Smooth muscle cell (in vitro differentiated cells): ENCODE data around the gene NAV2. TPM values are rescaled to one million over a fixed set of nuclear protein-coding genes. Genes with fewer than 3 reads are reported as not detected.
A peak's percentile ranks its signal among the peaks of the same experiment; 100 is the strongest.
"Not testable (repeated sequence)": the region's sequence is repeated elsewhere in the genome, so short reads cannot be mapped to it uniquely, and the experiment has no call there.

Source experiments
- DNase-seq: peaks from one replicate; lab custom pipeline; 2025; ENCODE audit not compliant: unreplicated experiment; lab: John Stamatoyannopoulos, UW
- H2AFZ ChIP-seq: fragments of 200-600 bp; sonication (generic); 2 replicates; pipeline ENCODE4 v1.6.0; 2016; ENCODE audit warnings: antibody characterized with exemption, low read depth, mild to moderate bottlenecking
- H3F3A ChIP-seq: fragments of 200-600 bp; sonication (generic); 2 replicates; pipeline ENCODE4 v1.6.0; 2017; ENCODE audit warnings: antibody characterized with exemption, low read depth
- H3K27ac ChIP-seq: fragments of 200-600 bp; sonication (generic); 2 replicates; pipeline ENCODE4 v1.5.1; 2016; ENCODE audit warnings: low read depth, mild to moderate bottlenecking
- H3K27me3 ChIP-seq: fragments of 200-600 bp; sonication (generic); 2 replicates; pipeline ENCODE4 v1.6.1; 2016; ENCODE audit warnings: low read depth, mild to moderate bottlenecking
- H3K36me3 ChIP-seq: fragments of 200-600 bp; sonication (generic); 2 replicates; pipeline ENCODE4 v1.5.1; 2016; ENCODE audit warnings: low read depth
- H3K4me1 ChIP-seq: fragments of 200-600 bp; sonication (generic); 2 replicates; pipeline ENCODE4 v1.5.1; 2016; ENCODE audit warnings: low read depth
- H3K4me2 ChIP-seq: fragments of 200-600 bp; sonication (generic); 2 replicates; pipeline ENCODE4 v1.6.0; 2016; ENCODE audit warnings: mild to moderate bottlenecking
- H3K4me3 ChIP-seq: fragments of 200-600 bp; sonication (generic); 2 replicates; pipeline ENCODE4 v1.5.1; 2016; ENCODE audit warnings: mild to moderate bottlenecking
- H3K79me2 ChIP-seq: fragments of 200-600 bp; sonication (generic); 2 replicates; pipeline ENCODE4 v1.6.0; 2016; ENCODE audit warnings: low read depth, mild to moderate bottlenecking
- H3K9ac ChIP-seq: fragments of 200-600 bp; sonication (generic); 2 replicates; pipeline ENCODE4 v1.6.0; 2016; ENCODE audit warnings: low read depth
- H3K9me3 ChIP-seq: fragments of 200-600 bp; sonication (generic); replicated peaks from 2 replicates; pipeline ENCODE4 v1.5.1; 2016; ENCODE audit warnings: low read depth
- H4K20me1 ChIP-seq: fragments of 200-600 bp; sonication (generic); 2 replicates; pipeline ENCODE4 v1.6.0; 2016; ENCODE audit warnings: low read depth
- WGBS: methylation state at CpG from one replicate; pipeline ENCODE4 v1.1.7; 2016; ENCODE audit warnings: low lambda C conversion rate; 5-methylcytosine and 5-hydroxymethylcytosine counted together
- polyA plus RNA-seq: library from polyadenylated mRNA; unstranded; fragments of >200 nt; fragmentation: Nextera tagmentation; extraction: Ambion mirVana; gene quantifications from 2 replicates; pipeline ENCODE4 v1.2.1, GENCODE V29; 2016
- total RNA-seq: library from RNA; depleted of rRNA; stranded (reverse); fragments of >200 nt; gene quantifications from 2 replicates; pipeline ENCODE4 v1.2.3, GENCODE V29; 2014
- TF ChIP-seq, protein P1 (sequence below): fragments of 200-600 bp; sonication (generic); IDR thresholded peaks from 2 replicates; pipeline ENCODE4 v1.5.1; 2017; ENCODE audit warnings: borderline replicate concordance, mild to moderate bottlenecking, antibody characterized with exemption; ENCODE audit not compliant: insufficient read depth, poor library complexity, severe bottlenecking

Gene NAV2
- total and polyA plus RNA-seq, 2 experiments from 2014 or later = 14.1 to 67.5 TPM

DNA sequence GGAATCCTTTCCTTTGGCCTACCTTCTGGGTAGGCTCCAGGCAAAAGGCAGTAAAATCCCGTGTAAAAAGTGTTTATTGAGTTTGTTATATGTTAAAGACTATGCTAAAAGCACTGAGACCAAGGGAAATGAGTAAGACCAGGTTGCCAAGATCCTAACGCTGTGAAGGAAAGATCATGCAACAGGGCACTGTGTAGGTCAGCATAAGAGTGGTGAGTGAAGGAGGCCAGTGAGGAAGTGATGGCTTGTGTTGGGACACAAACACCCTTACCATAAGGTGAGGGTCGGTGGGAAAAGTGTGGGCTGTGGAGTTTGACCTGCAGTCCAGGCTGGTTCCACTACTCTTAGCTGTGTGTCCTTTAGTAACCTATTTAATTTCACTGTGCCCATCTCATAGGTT, 245.6 kb downstream of the NAV2 start:
- Histone ChIP-seq H3K9ac (peak overlapping the region; percentile 69), H3F3A (peaks cover 26% of the 10 kb centered on the region), H3K4me2 (peak overlapping the region; percentile 75), H4K20me1 (no peaks in the 10 kb centered on the region), H3K4me3 (no peak overlapping the region), H3K27me3 (no peaks in the 10 kb centered on the region), H3K27ac (peak overlapping the region; percentile 97), H2AFZ (no peak overlapping the region), H3K79me2 (no peaks in the 10 kb centered on the region), H3K4me1 (peaks cover 24% of the 10 kb centered on the region), H3K9me3 (no peaks in the 10 kb centered on the region), H3K36me3 (no peaks in the 10 kb centered on the region)
- TF ChIP-seq, protein P1, sequence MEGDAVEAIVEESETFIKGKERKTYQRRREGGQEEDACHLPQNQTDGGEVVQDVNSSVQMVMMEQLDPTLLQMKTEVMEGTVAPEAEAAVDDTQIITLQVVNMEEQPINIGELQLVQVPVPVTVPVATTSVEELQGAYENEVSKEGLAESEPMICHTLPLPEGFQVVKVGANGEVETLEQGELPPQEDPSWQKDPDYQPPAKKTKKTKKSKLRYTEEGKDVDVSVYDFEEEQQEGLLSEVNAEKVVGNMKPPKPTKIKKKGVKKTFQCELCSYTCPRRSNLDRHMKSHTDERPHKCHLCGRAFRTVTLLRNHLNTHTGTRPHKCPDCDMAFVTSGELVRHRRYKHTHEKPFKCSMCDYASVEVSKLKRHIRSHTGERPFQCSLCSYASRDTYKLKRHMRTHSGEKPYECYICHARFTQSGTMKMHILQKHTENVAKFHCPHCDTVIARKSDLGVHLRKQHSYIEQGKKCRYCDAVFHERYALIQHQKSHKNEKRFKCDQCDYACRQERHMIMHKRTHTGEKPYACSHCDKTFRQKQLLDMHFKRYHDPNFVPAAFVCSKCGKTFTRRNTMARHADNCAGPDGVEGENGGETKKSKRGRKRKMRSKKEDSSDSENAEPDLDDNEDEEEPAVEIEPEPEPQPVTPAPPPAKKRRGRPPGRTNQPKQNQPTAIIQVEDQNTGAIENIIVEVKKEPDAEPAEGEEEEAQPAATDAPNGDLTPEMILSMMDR = no peak
- 37% methylated on average over 3 of the region's 3 CpGs for WGBS
- DNase-seq = no peak

DNA sequence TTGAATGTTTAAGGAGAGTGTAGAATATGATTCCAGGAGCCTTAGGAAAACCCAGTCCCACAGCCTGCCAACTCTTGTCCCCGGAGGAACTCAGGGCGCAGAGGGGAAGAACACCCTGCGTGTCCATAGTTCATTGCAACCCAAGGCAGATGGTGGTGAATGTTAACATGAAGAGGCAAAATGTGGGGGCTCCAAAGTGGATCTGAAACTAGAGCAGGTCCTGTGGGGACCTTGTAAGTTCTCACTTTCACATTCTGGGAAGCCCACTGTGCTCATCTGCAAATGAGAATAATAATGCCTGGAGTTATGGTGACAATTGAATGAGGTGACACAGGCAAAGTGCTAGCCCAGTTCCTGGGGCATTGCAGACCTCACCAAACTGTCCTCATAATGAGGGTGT, 246.6 kb downstream of the NAV2 start:
- H3K36me3 ChIP-seq = no peaks in the 10 kb centered on the region
- TF ChIP-seq, protein P1 = no peak
- 97% methylated on average over 3 of the region's 3 CpGs for WGBS
- no peaks in the 10 kb centered on the region for H4K20me1 ChIP-seq
- H3K4me3 ChIP-seq = no peak overlapping the region
- no peak overlapping the region for H3K9ac ChIP-seq
- no peaks in the 10 kb centered on the region for H3K79me2 ChIP-seq
- no peaks in the 10 kb centered on the region for H3K9me3 ChIP-seq
- H3K27me3 ChIP-seq = no peaks in the 10 kb centered on the region
- peak overlapping the region; percentile 22 for H3K4me2 ChIP-seq
- H3K27ac ChIP-seq = no peak overlapping the region
- peaks cover 17% of the 10 kb centered on the region for H3K4me1 ChIP-seq
- H2AFZ ChIP-seq = no peak overlapping the region
- H3F3A ChIP-seq = peaks cover 29% of the 10 kb centered on the region
- no peak for DNase-seq

DNA sequence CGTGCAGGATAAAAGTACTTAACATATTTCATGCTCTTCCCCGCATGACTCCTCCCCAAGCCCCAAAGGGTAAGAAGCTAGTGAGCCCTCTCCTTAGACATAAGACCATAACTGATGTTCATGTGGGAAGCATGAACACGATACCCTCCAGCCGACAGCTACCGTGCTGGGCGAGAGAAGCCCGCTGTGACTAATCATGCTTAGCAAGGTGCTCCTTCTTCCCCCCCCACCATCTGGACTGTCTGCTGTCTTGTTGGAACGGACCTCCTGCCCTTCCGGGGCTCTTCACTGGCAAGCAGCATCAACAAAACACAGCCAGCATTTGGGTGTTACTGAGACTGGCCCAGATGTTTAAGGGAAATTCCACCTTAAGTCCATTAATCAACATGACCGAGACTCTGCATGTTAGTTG, 247.0 kb downstream of the NAV2 start:
- no peak for DNase-seq
- peaks cover 17% of the 10 kb centered on the region for H3K4me1 ChIP-seq
- TF ChIP-seq, protein P1 = no peak
- H3K27me3 ChIP-seq = no peaks in the 10 kb centered on the region
- no peaks in the 10 kb centered on the region for H3K9me3 ChIP-seq
- H3F3A ChIP-seq = peaks cover 25% of the 10 kb centered on the region
- no peak overlapping the region for H3K4me2 ChIP-seq
- H3K4me3 ChIP-seq = no peak overlapping the region
- no peak overlapping the region for H3K27ac ChIP-seq
- no peaks in the 10 kb centered on the region for H3K79me2 ChIP-seq
- H2AFZ ChIP-seq = no peak overlapping the region
- WGBS = 85% methylated on average over 10 of the region's 10 CpGs
- no peaks in the 10 kb centered on the region for H3K36me3 ChIP-seq
- no peak overlapping the region for H3K9ac ChIP-seq
- no peaks in the 10 kb centered on the region for H4K20me1 ChIP-seq

DNA sequence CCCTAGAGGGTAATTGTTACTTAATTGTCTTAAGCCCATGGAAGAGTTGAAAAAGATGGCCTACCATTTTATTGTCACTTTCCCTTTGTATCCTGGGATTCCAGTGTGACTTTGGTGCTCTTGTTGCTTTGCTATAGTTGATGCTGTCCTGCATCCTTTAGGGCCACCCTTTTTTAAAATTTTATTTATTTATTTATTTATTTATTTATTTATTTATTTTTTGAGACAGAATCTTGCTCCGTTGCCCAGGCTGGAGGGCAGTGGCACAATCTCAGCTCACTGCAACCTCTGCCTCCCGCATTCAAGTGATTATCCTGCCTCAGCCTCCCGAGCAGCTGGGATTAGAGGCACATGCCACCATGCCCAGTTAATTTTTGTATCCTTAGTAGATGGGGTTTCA, 247.8 kb downstream of the NAV2 start:
- H3K9ac ChIP-seq, H3K27ac ChIP-seq, H3K9me3 ChIP-seq, H4K20me1 ChIP-seq, H2AFZ ChIP-seq, H3K4me3 ChIP-seq, H3K27me3 ChIP-seq, H3K36me3 ChIP-seq, DNase-seq, H3K79me2 ChIP-seq, H3K4me2 ChIP-seq: not testable (repeated sequence)
- peaks cover 17% of the 10 kb centered on the region for H3K4me1 ChIP-seq
- whole genome bisulfite sequencing = 98% methylated on average over 3 of the region's 3 CpGs
- peaks cover 25% of the 10 kb centered on the region for H3F3A ChIP-seq
